IMR-90 (cell line): ENCODE results near the gene MSANTD7. TPM values are rescaled to one million over a fixed set of nuclear protein-coding genes. Genes with fewer than 3 reads are reported as not detected.

Experiments
- ATAC-seq: fragments of 200-7000 bp; cut with Tn5 transposase; 2 replicates; pipeline ENCODE4 v1.9.1; 2020; ENCODE audit warnings: low read depth, mild to moderate bottlenecking, moderate library complexity
- BruUV-seq: library from RNA; stranded (reverse); fragments of 400-500 nt; replicated peaks from 2 replicates; lab custom pipeline; 2021; lab: Mats Ljungman, UMichigan
- CTCF ChIA-PET: fragments of 300-600 bp; formaldehyde crosslinking; extraction: SDS; loops from one replicate; lab custom pipeline; 2021; ENCODE audit warnings: antibody characterized with exemption; lab: Yijun Ruan, JAX
- POLR2A ChIA-PET: fragments of 300-600 bp; sonication (Branson Sonifier 250); formaldehyde crosslinking; loops from one replicate; lab custom pipeline; 2022; ENCODE audit warnings: antibody characterized with exemption; ENCODE audit not compliant: unreplicated experiment; lab: Charles Lee
- DNase-seq: peaks from one replicate; pipeline ENCODE4 v3.0.0; 2013
- H2AFZ ChIP-seq: replicated peaks from 2 replicates; pipeline ENCODE3; 2013; ENCODE audit warnings: low read length, mild to moderate bottlenecking; ENCODE audit not compliant: poor library complexity
- H2AK5ac ChIP-seq: 2 replicates; pipeline ENCODE4 v1.6.1; 2013; ENCODE audit warnings: low read depth, low read length, inconsistent platforms
- H2AK9ac ChIP-seq: replicated peaks from 2 replicates; pipeline ENCODE3; 2013; ENCODE audit warnings: mild to moderate bottlenecking, low read depth, low read length, moderate library complexity; ENCODE audit not compliant: poor library complexity
- H2BK120ac ChIP-seq: 2 replicates; pipeline ENCODE4 v1.6.1; 2013; ENCODE audit warnings: low read depth, low read length, inconsistent platforms
- H2BK15ac ChIP-seq: 3 replicates; pipeline ENCODE4 v1.6.1; 2013; ENCODE audit warnings: low read depth, low read length, inconsistent platforms
- H2BK20ac ChIP-seq: 2 replicates; pipeline ENCODE4 v1.6.1; 2013; ENCODE audit warnings: low read depth, mild to moderate bottlenecking, inconsistent platforms, low read length, moderate library complexity
- H2BK5ac ChIP-seq: 2 replicates; pipeline ENCODE4 v1.6.1; 2013; ENCODE audit warnings: mild to moderate bottlenecking, low read depth, low read length, inconsistent platforms; ENCODE audit not compliant: poor library complexity, severe bottlenecking
- H3K14ac ChIP-seq: replicated peaks from 2 replicates; pipeline ENCODE4 v1.6.1; 2013; ENCODE audit warnings: low read depth, low read length, inconsistent platforms
- H3K18ac ChIP-seq: 2 replicates; pipeline ENCODE4 v1.6.1; 2013; ENCODE audit warnings: low read depth, low read length, control low read depth
- H3K23ac ChIP-seq: 2 replicates; pipeline ENCODE4 v1.6.1; 2013; ENCODE audit warnings: low read depth, low read length, inconsistent platforms
- H3K27ac ChIP-seq: 2 replicates; pipeline ENCODE4 v1.5.1; 2013; ENCODE audit warnings: mild to moderate bottlenecking, control low read depth, low read length; ENCODE audit not compliant: insufficient read depth
- H3K27me3 ChIP-seq: 2 replicates; pipeline ENCODE4 v1.6.1; 2013; ENCODE audit warnings: low read length; ENCODE audit not compliant: control insufficient read depth, insufficient read depth
- H3K36me3 ChIP-seq: 2 replicates; pipeline ENCODE4 v1.6.1; 2013; ENCODE audit warnings: low read length, mixed read lengths; ENCODE audit not compliant: control insufficient read depth, insufficient read depth
- H3K4ac ChIP-seq: 2 replicates; pipeline ENCODE4 v1.6.1; 2013; ENCODE audit warnings: low read depth, low read length, inconsistent platforms
- H3K4me1 ChIP-seq: 2 replicates; pipeline ENCODE4 v1.6.1; 2013; ENCODE audit warnings: low read length, mixed read lengths; ENCODE audit not compliant: control insufficient read depth, insufficient read depth
- H3K4me2 ChIP-seq: 2 replicates; pipeline ENCODE4 v1.6.1; 2013; ENCODE audit warnings: low read depth, mild to moderate bottlenecking, control low read depth, low read length, moderate library complexity
- H3K4me3 ChIP-seq: 2 replicates; pipeline ENCODE4 v1.5.1; 2013; ENCODE audit warnings: low read depth, mild to moderate bottlenecking, control low read depth, low read length, moderate library complexity; ENCODE audit not compliant: insufficient read depth
- H3K56ac ChIP-seq: 2 replicates; pipeline ENCODE4 v1.6.1; 2013; ENCODE audit warnings: low read length, inconsistent platforms; ENCODE audit not compliant: insufficient read depth; ENCODE audit errors: extremely low read depth
- H3K79me1 ChIP-seq, 2 experiments: 2 replicates each; pipeline ENCODE4 v1.6.1; 2013; ENCODE audit warnings: low read length in 2 of 2, inconsistent platforms in 1 of 2, low read depth in 1 of 2
- H3K9ac ChIP-seq: 2 replicates; pipeline ENCODE4 v1.6.1; 2013; ENCODE audit warnings: low read depth, low read length, control low read depth
- H3K9me1 ChIP-seq: 2 replicates; pipeline ENCODE4 v1.6.1; 2013; ENCODE audit warnings: low read length, inconsistent platforms; ENCODE audit not compliant: insufficient read depth
- H3K9me3 ChIP-seq: 2 replicates; pipeline ENCODE4 v1.6.1; 2013; ENCODE audit warnings: low read length; ENCODE audit not compliant: control insufficient read depth, insufficient read depth
- H4K20me1 ChIP-seq: 2 replicates; pipeline ENCODE4 v1.6.1; 2013; ENCODE audit warnings: low read length, inconsistent platforms; ENCODE audit not compliant: insufficient read depth
- H4K5ac ChIP-seq: 2 replicates; pipeline ENCODE4 v1.6.1; 2013; ENCODE audit warnings: mild to moderate bottlenecking, low read depth, low read length, control low read depth
- H4K8ac ChIP-seq, 2 experiments: 2 replicates each; pipeline ENCODE4 v1.6.1; 2013; ENCODE audit warnings: low read depth in 2 of 2, low read length in 2 of 2, control low read depth in 1 of 2, inconsistent platforms in 1 of 2
- H4K91ac ChIP-seq: 2 replicates; pipeline ENCODE4 v1.6.1; 2013; ENCODE audit warnings: low read depth, low read length, inconsistent platforms; ENCODE audit not compliant: insufficient read depth
- BHLHE40 ChIP-seq: fragments of 150-350 bp; IDR thresholded peaks from 2 replicates; pipeline ENCODE4 v1.6.1; 2016; ENCODE audit warnings: mild to moderate bottlenecking, low read depth, low read length
- CHD1 ChIP-seq: IDR thresholded peaks from 2 replicates; pipeline ENCODE4 v1.6.1; 2012; ENCODE audit warnings: low read depth, low read length, improper control_type of control experiment
- MAFK ChIP-seq: IDR thresholded peaks from 2 replicates; pipeline ENCODE4 v1.6.1; 2012; ENCODE audit warnings: low read depth, low read length, improper control_type of control experiment
- WGBS, 2 experiments: methylation state at CpG; one replicate each; pipeline versions ENCODE4 v1.1.5 to v1.1.7; 2013; ENCODE audit warnings: missing lambda C conversion rate in 2 of 2; ENCODE audit not compliant: insufficient read length in 1 of 2; ENCODE audit errors: extremely low coverage in 2 of 2; 5-methylcytosine and 5-hydroxymethylcytosine counted together
- dilution Hi-C: fragments of 300-500 bp; cut with HindIII; formaldehyde crosslinking; loops from one replicate; pipeline ENCODE4 v1.14.3; 2018; ENCODE audit warnings: low sequenced_read_pairs; ENCODE audit not compliant: unreplicated experiment
- in situ Hi-C: fragments of 300-500 bp; cut with MboI; formaldehyde crosslinking; loops from 3 replicates; pipeline ENCODE4 v1.14.3; 2019; ENCODE audit warnings: low sequenced_read_pairs, inconsistent platforms, mixed read lengths
- intact Hi-C: fragments of 100-400 bp; cut with micrococcal nuclease; formaldehyde crosslinking; loops from 2 replicates; pipeline ENCODE4 v1.10.0; 2022
- polyA plus RNA-seq, 3 experiments: library from polyadenylated mRNA; depleted of rRNA; stranded (reverse); fragments of >200 nt; gene quantifications; 2 replicates each; pipeline ENCODE4 v1.2.3, GENCODE V29; 2012; ENCODE audit warnings: low replicate concordance in 1 of 3
- total RNA-seq: library from RNA; depleted of rRNA; stranded (reverse); fragments of >200 nt; gene quantifications from 2 replicates; pipeline ENCODE4 v1.2.3, GENCODE V29; 2012

Gene MSANTD7
- total and polyA plus RNA-seq, 2 of the 4 experiments (the other 2 are of a cell fraction) = 4.7 to 16.0 TPM

- DNase-seq = no peak
- peak overlapping the region; percentile 69 for H3K9ac ChIP-seq
- H3K4me1 ChIP-seq = peaks cover 1% of the 10 kb centered on the region; the same call in 1 of the 2 replicates
- BruUV-seq = no TSS peak
- POLR2A ChIA-PET = interaction anchor here (0.5 kb wide), 1 partner anchor 8 kb away, joined by 3 read pairs; no protein-coding TSS in a partner anchor
- dilution Hi-C loops (no loop called here), in situ Hi-C loops (no loop called here), intact Hi-C loops (loop anchor here (5.0 to 10.0 kb wide), 2 partner anchors 235 to 268 kb away; no protein-coding TSS in a partner anchor)
- TF ChIP-seq CHD1 (no peak), MAFK (0 out of 2 replicates have a peak, but pooled peaks have one; percentile 29), BHLHE40 (no peak; the same call in 1 of the 2 replicates)
- peak overlapping the region; percentile 76 to 81 for H4K8ac ChIP-seq
- H3K18ac ChIP-seq = peak overlapping the region; percentile 71
- no peak; the same call in 1 of the 2 replicates for ATAC-seq
- peak overlapping the region; percentile 48 for H4K5ac ChIP-seq
- H3K4me3 ChIP-seq = peak overlapping the region; percentile 61
- H3K23ac ChIP-seq = peak overlapping the region; percentile 82
- H3K56ac ChIP-seq = peak overlapping the region; percentile 37; the same call in 1 of the 2 replicates
- H2BK20ac ChIP-seq = no peak overlapping the region
- H2BK120ac ChIP-seq = peak overlapping the region; percentile 64
- H2AK9ac ChIP-seq = peak overlapping the region; percentile 67
- 41% methylated on average over 3 of the region's 14 CpGs; no CpG with 5 or more reads in 1 of the 2 experiments for WGBS, 2 experiments
- CTCF ChIA-PET = interaction anchor here (0.5 to 2.7 kb wide), 4 partner anchors 10 to 1041 kb away, joined by 3 to 9 read pairs (median 4); no protein-coding TSS in a partner anchor
- peak overlapping the region; percentile 97 for H2AFZ ChIP-seq
- H3K14ac ChIP-seq = peak overlapping the region; percentile 76
- H3K27me3 ChIP-seq = no peaks in the 10 kb centered on the region
- peaks cover 3% of the 10 kb centered on the region for H3K9me1 ChIP-seq
- H2AK5ac ChIP-seq = no peak overlapping the region; the same call in 1 of the 2 replicates
- peak overlapping the region; percentile 74 for H3K27ac ChIP-seq
- peaks cover 20 to 31% of the 10 kb centered on the region in 2 experiments for H3K79me1 ChIP-seq
- peak overlapping the region; percentile 83 for H2BK5ac ChIP-seq
- peak overlapping the region; percentile 73 for H3K4me2 ChIP-seq
- no peaks in the 10 kb centered on the region for H3K9me3 ChIP-seq
- peak overlapping the region; percentile 66 for H3K4ac ChIP-seq
- H3K36me3 ChIP-seq = peaks cover 8% of the 10 kb centered on the region
- peak overlapping the region; percentile 59 for H4K91ac ChIP-seq
- H2BK15ac ChIP-seq = peak overlapping the region; percentile 7; the same call in 2 of the 3 replicates
- H4K20me1 ChIP-seq = peaks cover 4% of the 10 kb centered on the region
Measured at GRCh38 chr10:14837003-14837756, 926 bp upstream of the MSANTD7 start.
